HCT116 (cell line): ENCODE results near the gene MIEF2. TPM values are rescaled to one million over a fixed set of nuclear protein-coding genes. Genes with fewer than 3 reads are reported as not detected.

Source experiments
- ATAC-seq: fragments of 200-7000 bp; cut with Tn5 transposase; 2 replicates; pipeline ENCODE4 v1.9.1; 2020; ENCODE audit warnings: mild to moderate bottlenecking, moderate library complexity
- BruUV-seq: library from RNA; stranded (reverse); fragments of 400-500 nt; replicated peaks from 2 replicates; lab custom pipeline; 2021; lab: Mats Ljungman, UMichigan
- CTCF ChIA-PET: fragments of 300-600 bp; sonication (Branson Sonifier 250); formaldehyde crosslinking; loops from one replicate; lab custom pipeline; 2021; ENCODE audit warnings: antibody characterized with exemption; lab: Charles Lee
- POLR2A ChIA-PET: fragments of 300-600, 350-600 bp; sonication (Branson Sonifier 250); formaldehyde crosslinking; loops from one replicate; lab custom pipeline; 2021; ENCODE audit warnings: antibody characterized with exemption; lab: Charles Lee
- RAD21 ChIA-PET, 2 experiments: fragments of 300-600 bp; sonication (Branson Sonifier 250); formaldehyde crosslinking; loops; one replicate each; lab custom pipeline; 2023; ENCODE audit warnings: low total read pairs in 2 of 2; ENCODE audit not compliant: uncharacterized antibody in 2 of 2, unreplicated experiment in 2 of 2, low non-redundant PET in 1 of 2; lab: Charles Lee
- DNase-seq: peaks from one replicate; pipeline ENCODE4 v3.0.0-alpha.2; 2010; ENCODE audit warnings: low read depth, low spot score
- H2AFZ ChIP-seq: fragments of 200-600 bp; shearing (Covaris generic), sonication (generic); 2 replicates; pipeline ENCODE4 v1.6.1; 2017; ENCODE audit warnings: low read depth, mixed run types, mixed read lengths, antibody characterized with exemption, low read length; ENCODE audit not compliant: poor library complexity, severe bottlenecking
- H3K27ac ChIP-seq: 2 replicates; pipeline ENCODE4 v1.5.1; 2012; ENCODE audit warnings: low read depth, low read length
- H3K27me3 ChIP-seq: fragments of 200-600 bp; sonication (generic); 2 replicates; pipeline ENCODE4 v1.6.1; 2016; ENCODE audit warnings: mixed run types, low read length, mixed read lengths; ENCODE audit not compliant: insufficient read depth
- H3K36me3 ChIP-seq, 2 experiments: fragments of 200-500 bp in 1 of 2; fragments of 200-600 bp in 1 of 2; sonication (Bioruptor generic) in 1 of 2; sonication (generic) in 1 of 2; 2 replicates each; pipeline versions ENCODE4 v1.5.1 to v1.6.1; 2014 to 2016; ENCODE audit warnings: low read length in 2 of 2, inconsistent platforms in 1 of 2, mixed read lengths in 1 of 2, mixed run types in 1 of 2; ENCODE audit not compliant: insufficient read depth in 2 of 2, control insufficient read depth in 1 of 2
- H3K4me1 ChIP-seq, 2 experiments: fragments of 200-600 bp in 1 of 2; sonication (generic) in 1 of 2; 2 replicates each; pipeline versions ENCODE4 v1.5.1 to v1.6.1; 2012 to 2017; ENCODE audit warnings: low read length in 2 of 2, inconsistent platforms in 1 of 2, mild to moderate bottlenecking in 1 of 2, mixed read lengths in 1 of 2, mixed run types in 1 of 2, moderate library complexity in 1 of 2; ENCODE audit not compliant: insufficient read depth in 2 of 2, control insufficient read depth in 1 of 2
- H3K4me2 ChIP-seq: fragments of 200-600 bp; sonication (generic); 2 replicates; pipeline ENCODE4 v1.6.1; 2017; ENCODE audit warnings: mixed run types, low read length, mixed read lengths
- H3K4me3 ChIP-seq, 2 experiments: fragments of 200-600 bp in 1 of 2; sonication (generic) in 1 of 2; replicated peaks in 1 of 2; 2 replicates each; pipeline ENCODE4 v1.5.1; 2011 to 2016; ENCODE audit warnings: low read length in 2 of 2, control low read depth in 1 of 2, low read depth in 1 of 2, mild to moderate bottlenecking in 1 of 2, mixed read lengths in 1 of 2, mixed run types in 1 of 2
- H3K79me2 ChIP-seq: fragments of 200-600 bp; sonication (generic); 2 replicates; pipeline ENCODE4 v1.6.1; 2017; ENCODE audit warnings: mild to moderate bottlenecking, mixed run types, low read length, moderate library complexity, mixed read lengths; ENCODE audit not compliant: insufficient read depth
- H3K9ac ChIP-seq: fragments of 200-600 bp; sonication (generic); 2 replicates; pipeline ENCODE4 v1.6.1; 2016; ENCODE audit warnings: low read length, mixed read lengths
- H3K9me2 ChIP-seq: fragments of 200-600 bp; sonication (generic), shearing (Covaris generic); 2 replicates; pipeline ENCODE4 v1.6.1; 2017; ENCODE audit warnings: mixed run types, mild to moderate bottlenecking, moderate library complexity; ENCODE audit not compliant: insufficient read depth
- H3K9me3 ChIP-seq, 2 experiments: fragments of 200-500 bp in 1 of 2; fragments of 200-600 bp in 1 of 2; sonication (Bioruptor generic) in 1 of 2; sonication (generic) in 1 of 2; 2 replicates each; pipeline ENCODE4 v1.6.1; 2014 to 2017; ENCODE audit warnings: low read length in 2 of 2, mixed read lengths in 2 of 2, inconsistent platforms in 1 of 2, low read depth in 1 of 2, mild to moderate bottlenecking in 1 of 2, mixed run types in 1 of 2, moderate library complexity in 1 of 2; ENCODE audit not compliant: control insufficient read depth in 1 of 2, insufficient read depth in 1 of 2
- H4K20me1 ChIP-seq: fragments of 200-600 bp; sonication (generic), shearing (Covaris generic); 2 replicates; pipeline ENCODE4 v1.6.1; 2017; ENCODE audit warnings: mixed run types, mild to moderate bottlenecking, moderate library complexity; ENCODE audit not compliant: insufficient read depth
- FOSL1 ChIP-seq: IDR thresholded peaks from 2 replicates; pipeline ENCODE4 v1.6.1; 2012; ENCODE audit warnings: low read depth
- JUND ChIP-seq: IDR thresholded peaks from 2 replicates; pipeline ENCODE4 v1.6.1; 2012
- POLR2A ChIP-seq: IDR thresholded peaks from 2 replicates; pipeline ENCODE4 v1.7.0; 2011; ENCODE audit warnings: borderline replicate concordance; ENCODE audit not compliant: insufficient read depth, insufficient read length; ENCODE audit errors: extremely low read depth
- POLR2AphosphoS5 ChIP-seq: IDR thresholded peaks from 2 replicates; pipeline ENCODE4 v1.6.1; 2011; ENCODE audit warnings: mild to moderate bottlenecking, low read depth, low read length, moderate library complexity
- RAD21 ChIP-seq: IDR thresholded peaks from 2 replicates; pipeline ENCODE4 v1.6.1; 2012; ENCODE audit warnings: low read depth, mild to moderate bottlenecking
- SP1 ChIP-seq: IDR thresholded peaks from 2 replicates; pipeline ENCODE4 v1.6.1; 2012; ENCODE audit warnings: low read depth
- TCF7L2 ChIP-seq: IDR thresholded peaks from 2 replicates; pipeline ENCODE4 v1.7.0; 2011; ENCODE audit warnings: borderline replicate concordance, inconsistent platforms; ENCODE audit not compliant: insufficient read depth, insufficient read length; ENCODE audit errors: extremely low read depth
- YY1 ChIP-seq: IDR thresholded peaks from 2 replicates; pipeline ENCODE4 v1.6.1; 2011; ENCODE audit warnings: low read length, low read depth, moderate library complexity, mild to moderate bottlenecking; ENCODE audit not compliant: insufficient replicate concordance; ENCODE audit errors: extremely low read depth
- ZFX ChIP-seq: fragments of 450-650 bp; IDR thresholded peaks from 2 replicates; pipeline ENCODE4 v1.6.1; 2017
- ZNF274 ChIP-seq: fragments of 200-500 bp; sonication (Bioruptor generic); IDR thresholded peaks from 2 replicates; pipeline ENCODE4 v1.6.1; 2014; ENCODE audit warnings: mild to moderate bottlenecking, low read depth, low read length, inconsistent platforms
- intact Hi-C: fragments of 100-400 bp; cut with micrococcal nuclease; formaldehyde crosslinking; loops from 2 replicates; pipeline ENCODE4 v1.10.0; 2022
- total RNA-seq: library from RNA; stranded (reverse); gene quantifications from one replicate; pipeline ENCODE4 v1.2.1, GENCODE V29; 2021; ENCODE audit not compliant: unreplicated experiment
- TF ChIP-seq, protein P1 (sequence below), 3 experiments: fragments of 200-600 bp in 1 of 3; sonication (generic) in 1 of 3; IDR thresholded peaks in 2 of 3; conservative IDR thresholded peaks in 1 of 3; 2 replicates each; pipeline ENCODE4 v1.5.1; 2012 to 2017; ENCODE audit warnings: low read depth in 2 of 3, low read length in 2 of 3, antibody characterized with exemption in 1 of 3, borderline replicate concordance in 1 of 3, control low read depth in 1 of 3, mild to moderate bottlenecking in 1 of 3, mixed read lengths in 1 of 3, mixed run types in 1 of 3, moderate library complexity in 1 of 3; ENCODE audit not compliant: insufficient read depth in 1 of 3

Gene MIEF2
- total RNA-seq, 1 experiment from 2014 or later: 9.3 TPM

GRCh38 chr17:18217412-18218015, 42.9 kb upstream of the MIEF2 start:
- DNase-seq (peak; percentile 23), ATAC-seq (peak; percentile 87)
- intact Hi-C loops: loop anchor here (5.0 kb wide), 1 partner anchor 75 kb away; no protein-coding TSS in a partner anchor
- TF ChIP-seq RAD21 (peak; percentile 87), SP1 (no peak)
- TF ChIP-seq, protein P1, sequence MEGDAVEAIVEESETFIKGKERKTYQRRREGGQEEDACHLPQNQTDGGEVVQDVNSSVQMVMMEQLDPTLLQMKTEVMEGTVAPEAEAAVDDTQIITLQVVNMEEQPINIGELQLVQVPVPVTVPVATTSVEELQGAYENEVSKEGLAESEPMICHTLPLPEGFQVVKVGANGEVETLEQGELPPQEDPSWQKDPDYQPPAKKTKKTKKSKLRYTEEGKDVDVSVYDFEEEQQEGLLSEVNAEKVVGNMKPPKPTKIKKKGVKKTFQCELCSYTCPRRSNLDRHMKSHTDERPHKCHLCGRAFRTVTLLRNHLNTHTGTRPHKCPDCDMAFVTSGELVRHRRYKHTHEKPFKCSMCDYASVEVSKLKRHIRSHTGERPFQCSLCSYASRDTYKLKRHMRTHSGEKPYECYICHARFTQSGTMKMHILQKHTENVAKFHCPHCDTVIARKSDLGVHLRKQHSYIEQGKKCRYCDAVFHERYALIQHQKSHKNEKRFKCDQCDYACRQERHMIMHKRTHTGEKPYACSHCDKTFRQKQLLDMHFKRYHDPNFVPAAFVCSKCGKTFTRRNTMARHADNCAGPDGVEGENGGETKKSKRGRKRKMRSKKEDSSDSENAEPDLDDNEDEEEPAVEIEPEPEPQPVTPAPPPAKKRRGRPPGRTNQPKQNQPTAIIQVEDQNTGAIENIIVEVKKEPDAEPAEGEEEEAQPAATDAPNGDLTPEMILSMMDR (IDR thresholded peaks at IDR 0.05 in 2 of 3, conservative IDR thresholded peaks at IDR 0.05 in 1 of 3; ENCODE audit: borderline replicate concordance in 1 of 3, insufficient read depth in 1 of 3, low read depth in 2 of 3, low read length in 2 of 3): peak; percentile 74 to 98 (median 94)
- Histone ChIP-seq H3K9me2 (no peaks in the 10 kb centered on the region), H2AFZ (no peak overlapping the region), H3K36me3 (no peaks in the 10 kb centered on the region), H3K4me2 (no peak overlapping the region), H3K79me2 (no peaks in the 10 kb centered on the region), H3K4me1 (peaks cover 21 to 34% of the 10 kb centered on the region in 2 experiments), H3K27me3 (no peaks in the 10 kb centered on the region), H3K4me3 (no peak overlapping the region), H3K9me3 (no peaks in the 10 kb centered on the region), H4K20me1 (no peaks in the 10 kb centered on the region), H3K9ac (no peak overlapping the region), H3K27ac (no peak overlapping the region)
- CTCF ChIA-PET: interaction anchor here (0.6 to 1.3 kb wide), 6 partner anchors 13 to 108 kb away, joined by 3 to 7 read pairs (median 6); partner anchors contain the start of gene ALKBH5
- RAD21 ChIA-PET: interaction anchor here in 1 of 2 experiments (0.6 kb wide), 1 partner anchor 92 kb away, joined by 3 read pairs; no protein-coding TSS in a partner anchor
- POLR2A ChIA-PET: no interaction called here
- no TSS peak for BruUV-seq

GRCh38 chr17:18218756-18219415, 41.6 kb upstream of the MIEF2 start:
- intact Hi-C loops: loop anchor here (5.0 kb wide), 1 partner anchor 77 kb away; no protein-coding TSS in a partner anchor
- H3K36me3 ChIP-seq: no peaks in the 10 kb centered on the region
- H3K4me1 ChIP-seq: peaks cover 21 to 34% of the 10 kb centered on the region in 2 experiments
- H3K9me2 ChIP-seq: no peaks in the 10 kb centered on the region
- no TSS peak for BruUV-seq
- H3K27me3 ChIP-seq: no peaks in the 10 kb centered on the region
- no peak overlapping the region for H2AFZ ChIP-seq
- DNase-seq (no peak), ATAC-seq (no peak)
- ChIA-PET CTCF (interaction anchor here (1.2 kb wide), 1 partner anchor 35 kb away, joined by 3 read pairs; the partner anchor contains the start of gene ALKBH5), RAD21 (no interaction called here), POLR2A (no interaction called here)
- H3K9ac ChIP-seq: no peak overlapping the region
- peak overlapping the region; percentile 16; the same call in 1 of the 2 replicates for H3K4me2 ChIP-seq
- H4K20me1 ChIP-seq: no peaks in the 10 kb centered on the region
- no peaks in the 10 kb centered on the region for H3K79me2 ChIP-seq
- no peak overlapping the region for H3K4me3 ChIP-seq
- no peak overlapping the region for H3K27ac ChIP-seq
- H3K9me3 ChIP-seq: no peaks in the 10 kb centered on the region
- TF ChIP-seq YY1 (no peak), ZNF274 (no peak), ZFX (no peak), SP1 (no peak), RAD21 (no peak), POLR2A (no peak), FOSL1 (no peak), TCF7L2 (no peak), POLR2AphosphoS5 (no peak), JUND (no peak)
- TF ChIP-seq, protein P1 (IDR thresholded peaks at IDR 0.05 in 2 of 3, conservative IDR thresholded peaks at IDR 0.05 in 1 of 3; ENCODE audit: borderline replicate concordance in 1 of 3, insufficient read depth in 1 of 3, low read depth in 2 of 3, low read length in 2 of 3): no peak
